Esophagus (tissue), 2 donors: Measurements from ENCODE around the gene VAV2. TPM values are rescaled to one million over a fixed set of nuclear protein-coding genes. Genes with fewer than 3 reads are reported as not detected.

Source experiments
- H3K27ac ChIP-seq, 2 donors: one replicate each; pipeline ENCODE4 v1.5.1; 2013; ENCODE audit warnings: low read depth in 2 of 2, mild to moderate bottlenecking in 2 of 2, inconsistent platforms in 1 of 2, low read length in 1 of 2, moderate library complexity in 1 of 2
- H3K27me3 ChIP-seq, 2 donors: one replicate each; pipeline ENCODE4 v1.6.1; 2013; ENCODE audit warnings: low read length in 2 of 2, control low read depth in 1 of 2, mild to moderate bottlenecking in 1 of 2; ENCODE audit not compliant: insufficient read depth in 2 of 2, control insufficient read depth in 1 of 2
- H3K36me3 ChIP-seq, 2 donors: one replicate each; pipeline ENCODE4 v1.6.1; 2013; ENCODE audit warnings: low read length in 1 of 2; ENCODE audit not compliant: control insufficient read depth in 2 of 2, insufficient read depth in 2 of 2
- H3K4me1 ChIP-seq, 2 donors: one replicate each; pipeline ENCODE4 v1.6.1; 2013; ENCODE audit warnings: low read length in 1 of 2; ENCODE audit not compliant: control insufficient read depth in 2 of 2, insufficient read depth in 2 of 2
- H3K4me3 ChIP-seq, 2 donors: one replicate each; pipeline ENCODE4 v1.5.1; 2013; ENCODE audit warnings: low read length in 2 of 2, mild to moderate bottlenecking in 2 of 2, low read depth in 1 of 2, moderate library complexity in 1 of 2
- H3K9me3 ChIP-seq, 2 donors: one replicate each; pipeline ENCODE4 v1.6.1; 2013; ENCODE audit warnings: mild to moderate bottlenecking in 2 of 2, low read depth in 1 of 2, low read length in 1 of 2, moderate library complexity in 1 of 2; ENCODE audit not compliant: control insufficient read depth in 2 of 2, insufficient read depth in 1 of 2
- WGBS, 2 donors: extraction: QIAGEN DNeasy Blood & Tissue Kit; methylation state at CpG; one replicate each; pipeline ENCODE4 v1.1.7; 2013; 5-methylcytosine and 5-hydroxymethylcytosine counted together
- polyA plus RNA-seq, 2 donors: library from polyadenylated mRNA; stranded (reverse); fragments of 200-250 nt; gene quantifications; one replicate each; pipeline ENCODE4 v1.2.3, GENCODE V29; 2013
- donor health status: healthy with polysubstance abuse.
- donor health status: Bipolar disorder and iron deficiency.

The VAV2 gene
- polyA plus RNA-seq, 2 donors = 4.8 to 5.0 TPM

DNA sequence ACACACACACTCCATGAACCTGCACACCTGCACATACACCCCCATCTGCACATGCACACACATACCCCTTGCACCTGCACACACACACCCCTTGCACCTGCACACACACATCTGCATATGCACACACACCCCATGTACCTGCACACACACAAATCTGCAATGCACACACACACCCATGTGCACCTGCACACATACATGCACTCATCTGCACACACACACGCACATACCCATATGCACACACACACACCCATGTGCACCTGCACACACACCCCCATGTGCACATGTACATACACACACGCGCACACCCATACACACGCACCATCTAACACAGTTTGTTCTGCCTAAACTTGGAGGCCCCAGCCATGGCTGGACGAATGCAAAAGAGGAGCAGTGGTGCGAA, 138.1 kb downstream of the VAV2 start:
- Histone ChIP-seq H3K9me3 (no peaks in the 10 kb centered on the region), H3K27ac (no peak overlapping the region)
- 90 to 97% methylated on average over 6 of the region's 6 CpGs for WGBS, 2 donors

DNA sequence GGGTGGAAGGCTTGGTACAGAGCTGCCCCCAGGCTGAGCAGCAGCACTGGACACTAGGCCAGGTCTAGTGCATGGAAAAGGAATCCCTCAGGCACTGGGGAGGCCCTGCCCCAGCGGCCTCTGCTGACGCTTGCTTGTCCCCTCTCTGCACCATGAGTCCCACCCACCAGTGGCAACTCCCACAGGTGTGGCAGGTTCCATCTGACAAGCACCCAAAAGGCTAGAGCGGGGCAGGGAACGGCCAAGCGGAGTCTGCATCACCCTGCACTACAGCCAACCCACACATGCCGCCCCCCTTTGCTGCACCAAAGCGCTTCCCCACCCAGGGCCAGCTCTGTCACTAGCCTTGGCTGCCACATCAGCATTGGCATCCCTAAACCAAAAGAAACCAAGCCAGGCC, 138.8 kb downstream of the VAV2 start:
- Histone ChIP-seq H3K4me3 (no peak overlapping the region), H3K4me1 (no peaks in the 10 kb centered on the region), H3K36me3 (peaks cover 0 to 2% of the 10 kb centered on the region in 2 donors), H3K27ac (no peak overlapping the region), H3K27me3 (no peaks in the 10 kb centered on the region), H3K9me3 (no peaks in the 10 kb centered on the region)
- WGBS, 2 donors = 91 to 94% methylated on average over 4 to 7 of the region's 7 CpGs

More for the DNA sequence above, 138.1 kb downstream of the VAV2 start:
- no peaks in the 10 kb centered on the region for H3K4me1 ChIP-seq
- no peak overlapping the region for H3K4me3 ChIP-seq
- H3K27me3 ChIP-seq = no peaks in the 10 kb centered on the region
- H3K36me3 ChIP-seq = peaks cover 0 to 2% of the 10 kb centered on the region in 2 donors

DNA sequence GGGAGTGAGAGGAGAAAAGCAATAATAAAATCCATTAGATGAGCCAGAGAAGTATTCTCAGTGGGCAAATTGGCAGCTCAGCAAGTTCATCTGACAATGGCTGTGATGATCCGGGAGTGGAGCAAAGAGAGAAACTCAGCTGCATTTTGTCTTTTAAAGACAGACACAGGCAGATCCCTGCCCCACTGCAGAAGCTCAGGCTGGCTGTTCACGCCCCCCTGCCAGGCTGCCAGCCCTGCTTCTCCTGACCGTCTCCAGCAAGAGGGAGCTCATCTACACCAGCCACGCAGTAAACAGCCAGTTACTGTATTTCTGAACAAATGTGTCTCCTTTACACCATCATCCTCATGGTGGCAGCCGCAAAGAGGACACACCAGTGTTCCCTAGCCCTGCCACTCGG, 139.7 kb downstream of the VAV2 start:
- Histone ChIP-seq H3K4me1 (no peaks in the 10 kb centered on the region), H3K27me3 (no peaks in the 10 kb centered on the region), H3K4me3 (no peak overlapping the region), H3K36me3 (peaks cover 0 to 2% of the 10 kb centered on the region in 2 donors), H3K27ac (no peak overlapping the region), H3K9me3 (no peaks in the 10 kb centered on the region)
- 84 to 92% methylated on average over 6 of the region's 6 CpGs for WGBS, 2 donors

DNA sequence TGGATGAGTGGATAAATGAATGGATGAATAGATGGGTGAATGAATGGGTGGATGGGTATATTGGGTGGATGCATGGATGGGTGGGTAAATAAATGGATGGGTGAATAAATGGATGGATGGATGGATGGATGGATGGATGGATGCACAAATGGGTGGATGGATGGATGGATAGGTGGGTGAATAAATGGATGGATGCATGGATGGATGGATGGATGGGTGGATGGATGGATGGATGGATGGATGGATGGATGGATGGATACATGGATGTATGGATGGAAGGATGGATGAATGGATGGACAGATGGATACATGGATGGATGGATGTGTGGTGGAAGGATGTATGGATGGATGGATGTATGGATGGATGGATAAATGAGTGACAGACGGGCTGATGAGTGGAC, 140.4 kb downstream of the VAV2 start:
- Histone ChIP-seq H3K36me3 (peaks cover 0 to 2% of the 10 kb centered on the region in 2 donors), H3K4me1 (no peaks in the 10 kb centered on the region), H3K27ac (no peak overlapping the region), H3K9me3 (no peaks in the 10 kb centered on the region), H3K27me3 (no peaks in the 10 kb centered on the region), H3K4me3 (no peak overlapping the region)
- WGBS, 2 donors = 78 to 83% methylated on average over 1 of the region's 1 CpG

DNA sequence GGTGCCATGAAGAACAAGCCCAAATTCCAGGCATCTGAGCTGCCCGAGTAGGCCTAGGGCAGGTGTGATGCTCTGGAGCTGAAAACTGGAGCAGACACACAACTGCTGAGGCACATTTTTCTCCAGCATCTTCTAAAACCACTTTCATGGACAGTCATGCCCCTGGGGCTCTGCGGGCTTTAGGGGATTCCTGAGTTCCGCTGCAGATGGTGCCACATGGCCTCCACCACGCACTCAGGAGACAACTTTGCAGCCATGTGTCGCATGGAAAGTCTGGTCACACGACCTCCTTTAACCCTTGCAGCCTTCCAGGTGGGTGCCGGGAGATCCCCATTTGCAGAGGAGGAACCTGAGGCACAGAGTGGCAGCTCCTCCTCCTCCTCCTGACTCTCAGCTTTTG, 141.2 kb downstream of the VAV2 start:
- H3K36me3 ChIP-seq = peaks cover 0 to 2% of the 10 kb centered on the region in 2 donors
- 88% methylated on average over 7 of the region's 7 CpGs for WGBS, 2 donors
- no peak overlapping the region for H3K4me3 ChIP-seq
- no peaks in the 10 kb centered on the region for H3K27me3 ChIP-seq
- H3K27ac ChIP-seq = no peak overlapping the region
- H3K9me3 ChIP-seq = no peaks in the 10 kb centered on the region
- H3K4me1 ChIP-seq = peaks cover 0 to 2% of the 10 kb centered on the region in 2 donors

DNA sequence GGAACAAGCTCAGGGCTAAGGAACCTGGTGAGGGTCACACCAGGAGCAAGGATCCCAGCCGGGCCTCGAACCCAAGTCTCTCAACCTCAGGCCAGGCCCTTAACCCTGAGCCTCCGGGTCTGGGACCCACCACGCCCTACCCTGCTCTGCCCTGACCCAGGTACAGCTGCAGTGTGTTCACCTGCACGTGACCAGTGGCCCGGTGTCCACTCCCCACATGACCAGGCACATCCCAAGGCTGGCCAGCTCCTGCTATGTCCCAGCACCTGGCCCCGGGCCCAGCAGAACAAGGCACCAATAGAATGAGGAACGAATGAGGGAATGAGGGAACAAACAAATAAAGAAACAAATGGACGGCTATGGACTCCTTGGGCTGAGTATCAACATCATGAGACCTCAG, 142.0 kb downstream of the VAV2 start:
- WGBS, 2 donors = 86 to 91% methylated on average over 9 of the region's 9 CpGs
- peaks cover 0 to 2% of the 10 kb centered on the region in 2 donors for H3K36me3 ChIP-seq
- no peak overlapping the region for H3K4me3 ChIP-seq
- H3K27me3 ChIP-seq = no peaks in the 10 kb centered on the region
- no peak overlapping the region for H3K27ac ChIP-seq
- peaks cover 0 to 2% of the 10 kb centered on the region in 2 donors for H3K4me1 ChIP-seq
- no peaks in the 10 kb centered on the region for H3K9me3 ChIP-seq

DNA sequence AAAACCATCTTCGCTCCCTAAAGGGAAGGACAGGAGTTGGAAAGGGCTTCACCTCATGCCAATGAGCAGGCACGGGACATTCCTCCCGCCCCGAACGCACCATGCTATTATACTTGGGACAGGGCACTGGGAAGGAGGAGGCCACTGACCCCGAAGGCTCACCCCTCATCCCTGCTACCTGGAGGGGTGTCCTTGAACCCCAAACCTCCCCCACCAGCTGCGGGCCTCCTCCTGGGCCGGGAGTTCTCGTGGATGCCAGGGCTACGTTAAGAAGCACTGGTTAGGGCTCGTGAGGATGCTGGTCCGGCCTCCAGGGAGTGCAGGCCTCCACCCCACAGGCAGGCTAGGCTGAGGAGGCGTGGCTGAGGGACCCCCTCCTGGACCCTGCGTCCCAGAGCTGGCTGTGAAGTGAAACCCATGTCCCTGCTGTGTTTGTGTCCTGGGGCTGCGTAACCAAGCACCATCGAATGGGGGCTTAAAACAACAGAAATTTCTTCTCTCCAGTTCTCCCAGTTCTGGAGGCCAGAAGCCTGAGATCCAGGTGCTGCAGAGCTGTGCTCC, 142.9 kb downstream of the VAV2 start:
- Histone ChIP-seq H3K27me3 (no peaks in the 10 kb centered on the region), H3K4me3 (no peak overlapping the region), H3K27ac (no peak overlapping the region), H3K4me1 (peaks cover 0 to 2% of the 10 kb centered on the region in 2 donors), H3K9me3 (no peaks in the 10 kb centered on the region), H3K36me3 (no peaks in the 10 kb centered on the region)
- 89 to 95% methylated on average over 15 to 16 of the region's 16 CpGs for WGBS, 2 donors

DNA sequence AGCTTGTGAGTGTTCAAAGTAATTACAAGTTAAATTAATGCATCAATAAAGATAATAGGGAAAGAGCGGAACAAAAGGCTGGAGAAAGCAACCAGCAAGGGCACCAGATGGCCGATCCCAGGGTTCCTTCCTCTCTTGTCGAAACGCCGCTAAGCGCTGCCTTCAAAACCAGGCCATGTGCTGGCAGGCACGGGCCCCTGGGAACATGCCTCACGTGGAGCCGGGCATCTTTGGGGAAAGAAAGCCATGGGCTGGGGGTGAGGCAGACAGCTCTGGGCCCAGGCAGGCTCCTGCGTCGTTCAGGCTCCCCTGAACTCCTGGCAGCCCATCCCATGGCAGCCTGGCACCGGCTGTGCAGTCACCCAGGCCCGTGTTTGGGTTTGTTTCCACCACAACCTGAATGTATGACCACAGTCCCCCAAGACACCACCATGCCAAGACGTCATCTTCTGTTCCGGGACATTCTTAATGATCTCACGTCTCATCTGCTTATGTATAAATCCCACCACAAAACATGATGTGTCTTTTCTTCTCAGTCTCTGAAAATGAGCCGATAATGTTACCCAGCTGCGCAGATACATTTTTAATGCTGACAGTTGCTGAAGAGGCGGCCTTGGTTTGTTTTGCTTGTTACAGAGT, 143.5 kb downstream of the VAV2 start:
- 91 to 92% methylated on average over 19 of the region's 19 CpGs for WGBS, 2 donors
- Histone ChIP-seq H3K36me3 (no peaks in the 10 kb centered on the region), H3K27me3 (no peaks in the 10 kb centered on the region)

DNA sequence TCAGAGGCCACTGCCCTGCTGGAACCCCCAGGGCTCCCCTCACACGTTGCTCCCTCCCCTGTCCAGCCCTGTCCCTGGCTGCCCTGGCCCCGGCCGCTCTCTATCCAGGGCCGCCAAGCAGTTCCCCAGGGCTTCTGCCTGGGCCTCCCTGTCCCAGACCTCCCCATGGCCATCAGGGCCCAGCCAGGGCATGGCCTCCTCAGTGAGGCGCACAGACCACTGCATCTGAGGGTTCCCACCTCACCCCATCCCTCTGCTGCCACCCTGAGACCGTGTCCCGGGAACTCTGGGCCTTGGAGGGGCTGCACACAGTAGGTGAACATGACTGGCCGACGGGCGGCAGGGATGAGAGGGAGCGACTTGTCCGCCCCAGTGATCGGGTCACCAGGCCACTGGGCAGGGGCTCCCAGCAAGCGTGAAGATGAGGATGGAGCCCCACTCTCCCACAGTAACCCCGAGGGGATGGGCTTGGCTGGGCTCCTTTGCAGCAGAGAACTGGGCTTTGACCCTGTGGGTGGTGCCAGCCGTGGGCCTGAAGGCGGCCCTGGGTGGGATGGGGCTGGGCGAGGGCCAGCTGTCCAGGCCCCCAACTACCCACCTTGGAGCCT, 145.5 kb downstream of the VAV2 start:
- Histone ChIP-seq H3K27me3 (no peaks in the 10 kb centered on the region), H3K4me1 (peaks cover 0 to 2% of the 10 kb centered on the region in 2 donors), H3K4me3 (no peak overlapping the region), H3K36me3 (no peaks in the 10 kb centered on the region), H3K9me3 (no peaks in the 10 kb centered on the region), H3K27ac (no peak overlapping the region)
- 93 to 96% methylated on average over 18 of the region's 18 CpGs for WGBS, 2 donors

More for the DNA sequence above, 143.5 kb downstream of the VAV2 start:
- Histone ChIP-seq H3K9me3 (no peaks in the 10 kb centered on the region), H3K4me1 (peaks cover 0 to 2% of the 10 kb centered on the region in 2 donors), H3K4me3 (no peak overlapping the region), H3K27ac (no peak overlapping the region)
